Measurements from ENCODE around the gene POLN. TPM values are rescaled to one million over a fixed set of nuclear protein-coding genes. Genes with fewer than 3 reads are reported as not detected.

Gene POLN
- total RNA-seq, 1 experiment from 2014 or later: 3.5 TPM

DNA sequence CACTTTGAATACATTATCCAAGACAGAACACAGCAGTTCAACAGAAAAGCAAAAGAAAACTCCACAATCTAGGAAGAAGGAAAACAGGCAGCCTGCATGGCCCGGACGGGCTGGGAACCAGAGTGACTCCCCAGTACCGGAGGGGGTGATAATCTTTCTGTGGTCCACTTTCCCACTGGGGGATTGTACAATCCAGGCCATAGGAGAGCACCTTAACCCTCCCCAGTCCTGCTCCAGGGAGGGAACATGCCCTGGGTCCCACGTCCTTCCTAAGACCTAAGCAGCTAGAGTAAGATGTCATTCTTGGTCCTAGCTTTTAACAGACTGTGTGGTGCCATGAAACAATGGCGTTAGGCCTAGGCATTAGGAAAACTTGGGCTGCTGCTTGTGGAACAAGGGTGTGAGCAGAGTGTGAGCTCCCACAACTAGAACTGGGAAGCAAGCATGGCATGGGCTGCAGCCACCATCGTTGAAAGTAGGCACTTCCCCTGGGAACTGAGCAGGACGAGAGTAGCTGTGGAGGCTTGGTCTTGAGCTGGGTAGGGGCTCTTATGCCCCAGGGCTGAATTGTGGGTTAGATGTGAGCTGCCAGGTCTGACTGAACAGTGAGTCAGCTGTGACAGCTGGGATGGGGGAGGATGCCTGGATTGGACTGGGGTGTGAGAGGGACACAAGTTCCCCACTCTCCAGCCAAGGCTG is 140.4 kb downstream of the POLN start:
- H3K4me1 Mint-ChIP-seq: no peaks in the 10 kb centered on the region
- H3K36me3 Mint-ChIP-seq: peaks cover 5% of the 10 kb centered on the region
- H3K9me3 Mint-ChIP-seq: peaks cover 23% of the 10 kb centered on the region
- H3K27me3 Mint-ChIP-seq (ENCODE audit: low read depth): peaks cover 18% of the 10 kb centered on the region
- ATAC-seq (no peak), DNase-seq (ENCODE audit: low spot score) (no peak)
- TF ChIP-seq JAZF1 (CRISPR knock-in tag; IDR thresholded peaks at IDR 0.05): no peak
- TF ChIP-seq, protein P1, sequence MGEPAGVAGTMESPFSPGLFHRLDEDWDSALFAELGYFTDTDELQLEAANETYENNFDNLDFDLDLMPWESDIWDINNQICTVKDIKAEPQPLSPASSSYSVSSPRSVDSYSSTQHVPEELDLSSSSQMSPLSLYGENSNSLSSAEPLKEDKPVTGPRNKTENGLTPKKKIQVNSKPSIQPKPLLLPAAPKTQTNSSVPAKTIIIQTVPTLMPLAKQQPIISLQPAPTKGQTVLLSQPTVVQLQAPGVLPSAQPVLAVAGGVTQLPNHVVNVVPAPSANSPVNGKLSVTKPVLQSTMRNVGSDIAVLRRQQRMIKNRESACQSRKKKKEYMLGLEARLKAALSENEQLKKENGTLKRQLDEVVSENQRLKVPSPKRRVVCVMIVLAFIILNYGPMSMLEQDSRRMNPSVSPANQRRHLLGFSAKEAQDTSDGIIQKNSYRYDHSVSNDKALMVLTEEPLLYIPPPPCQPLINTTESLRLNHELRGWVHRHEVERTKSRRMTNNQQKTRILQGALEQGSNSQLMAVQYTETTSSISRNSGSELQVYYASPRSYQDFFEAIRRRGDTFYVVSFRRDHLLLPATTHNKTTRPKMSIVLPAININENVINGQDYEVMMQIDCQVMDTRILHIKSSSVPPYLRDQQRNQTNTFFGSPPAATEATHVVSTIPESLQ (CRISPR knock-in tag; IDR thresholded peaks at IDR 0.05): no peak
- TF ChIP-seq ZNF263 (CRISPR knock-in tag; IDR thresholded peaks at IDR 0.05; ENCODE audit: low read depth): no peak
- no peak for TF ChIP-seq EMX1 (CRISPR knock-in tag; IDR thresholded peaks at IDR 0.05)
- no peak for TF ChIP-seq FOXP1 (CRISPR knock-in tag; IDR thresholded peaks at IDR 0.05; ENCODE audit: borderline replicate concordance)
- TF ChIP-seq CREB1 (CRISPR knock-in tag; IDR thresholded peaks at IDR 0.05): no peak
- TF ChIP-seq, protein P2, sequence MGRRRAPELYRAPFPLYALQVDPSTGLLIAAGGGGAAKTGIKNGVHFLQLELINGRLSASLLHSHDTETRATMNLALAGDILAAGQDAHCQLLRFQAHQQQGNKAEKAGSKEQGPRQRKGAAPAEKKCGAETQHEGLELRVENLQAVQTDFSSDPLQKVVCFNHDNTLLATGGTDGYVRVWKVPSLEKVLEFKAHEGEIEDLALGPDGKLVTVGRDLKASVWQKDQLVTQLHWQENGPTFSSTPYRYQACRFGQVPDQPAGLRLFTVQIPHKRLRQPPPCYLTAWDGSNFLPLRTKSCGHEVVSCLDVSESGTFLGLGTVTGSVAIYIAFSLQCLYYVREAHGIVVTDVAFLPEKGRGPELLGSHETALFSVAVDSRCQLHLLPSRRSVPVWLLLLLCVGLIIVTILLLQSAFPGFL (CRISPR knock-in tag; IDR thresholded peaks at IDR 0.05; ENCODE audit: borderline replicate concordance): no peak
- TF ChIP-seq, protein P3, sequence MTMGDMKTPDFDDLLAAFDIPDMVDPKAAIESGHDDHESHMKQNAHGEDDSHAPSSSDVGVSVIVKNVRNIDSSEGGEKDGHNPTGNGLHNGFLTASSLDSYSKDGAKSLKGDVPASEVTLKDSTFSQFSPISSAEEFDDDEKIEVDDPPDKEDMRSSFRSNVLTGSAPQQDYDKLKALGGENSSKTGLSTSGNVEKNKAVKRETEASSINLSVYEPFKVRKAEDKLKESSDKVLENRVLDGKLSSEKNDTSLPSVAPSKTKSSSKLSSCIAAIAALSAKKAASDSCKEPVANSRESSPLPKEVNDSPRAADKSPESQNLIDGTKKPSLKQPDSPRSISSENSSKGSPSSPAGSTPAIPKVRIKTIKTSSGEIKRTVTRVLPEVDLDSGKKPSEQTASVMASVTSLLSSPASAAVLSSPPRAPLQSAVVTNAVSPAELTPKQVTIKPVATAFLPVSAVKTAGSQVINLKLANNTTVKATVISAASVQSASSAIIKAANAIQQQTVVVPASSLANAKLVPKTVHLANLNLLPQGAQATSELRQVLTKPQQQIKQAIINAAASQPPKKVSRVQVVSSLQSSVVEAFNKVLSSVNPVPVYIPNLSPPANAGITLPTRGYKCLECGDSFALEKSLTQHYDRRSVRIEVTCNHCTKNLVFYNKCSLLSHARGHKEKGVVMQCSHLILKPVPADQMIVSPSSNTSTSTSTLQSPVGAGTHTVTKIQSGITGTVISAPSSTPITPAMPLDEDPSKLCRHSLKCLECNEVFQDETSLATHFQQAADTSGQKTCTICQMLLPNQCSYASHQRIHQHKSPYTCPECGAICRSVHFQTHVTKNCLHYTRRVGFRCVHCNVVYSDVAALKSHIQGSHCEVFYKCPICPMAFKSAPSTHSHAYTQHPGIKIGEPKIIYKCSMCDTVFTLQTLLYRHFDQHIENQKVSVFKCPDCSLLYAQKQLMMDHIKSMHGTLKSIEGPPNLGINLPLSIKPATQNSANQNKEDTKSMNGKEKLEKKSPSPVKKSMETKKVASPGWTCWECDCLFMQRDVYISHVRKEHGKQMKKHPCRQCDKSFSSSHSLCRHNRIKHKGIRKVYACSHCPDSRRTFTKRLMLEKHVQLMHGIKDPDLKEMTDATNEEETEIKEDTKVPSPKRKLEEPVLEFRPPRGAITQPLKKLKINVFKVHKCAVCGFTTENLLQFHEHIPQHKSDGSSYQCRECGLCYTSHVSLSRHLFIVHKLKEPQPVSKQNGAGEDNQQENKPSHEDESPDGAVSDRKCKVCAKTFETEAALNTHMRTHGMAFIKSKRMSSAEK (CRISPR knock-in tag; IDR thresholded peaks at IDR 0.05; ENCODE audit: borderline replicate concordance): no peak
- no peak for TF ChIP-seq TP53 (CRISPR knock-in tag; IDR thresholded peaks at IDR 0.05)
- no peak overlapping the region for H3K4me3 Mint-ChIP-seq
- POLR2A ChIA-PET: no interaction called here
- no peak overlapping the region for H3K27ac Mint-ChIP-seq
- CTCF ChIA-PET: interaction anchor here (1.1 kb wide), 1 partner anchor 317 kb away, joined by 3 read pairs; the partner anchor contains the start of gene CFAP99

DNA sequence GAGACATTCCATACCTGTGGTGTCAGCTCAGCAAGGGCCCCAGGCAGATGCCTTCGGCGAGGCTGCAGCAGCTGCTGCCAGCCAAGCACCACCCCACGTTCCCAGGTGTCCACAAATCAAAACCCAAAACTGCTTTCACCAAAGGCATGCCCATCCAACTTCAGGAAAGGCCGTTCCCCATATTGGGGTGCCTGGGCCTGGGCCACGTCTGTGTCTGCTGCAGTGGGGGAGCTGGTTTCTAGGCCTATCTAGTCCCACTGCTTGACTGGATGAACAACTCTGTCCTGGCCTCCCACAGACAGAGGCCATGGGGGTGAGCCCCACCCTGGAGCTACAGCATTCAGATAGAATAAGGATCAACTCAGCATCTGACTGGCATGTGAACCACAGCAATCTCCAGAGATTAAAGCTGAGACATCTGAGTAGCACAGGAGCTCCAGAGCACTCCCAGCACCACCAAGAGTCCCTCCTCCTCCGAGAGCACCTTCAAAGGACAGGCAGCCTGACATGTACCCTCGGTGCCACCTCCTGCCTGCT is 145.8 kb downstream of the POLN start:
- DNase-seq (ENCODE audit: low spot score) (no peak), ATAC-seq (no peak)
- peaks cover 7% of the 10 kb centered on the region for H3K36me3 Mint-ChIP-seq
- CTCF ChIA-PET: no interaction called here
- H3K9me3 Mint-ChIP-seq: peaks cover 9% of the 10 kb centered on the region
- POLR2A ChIA-PET: interaction anchor here (0.9 kb wide), 1 partner anchor 11 kb away, joined by 3 read pairs; no protein-coding TSS in a partner anchor
- no peak overlapping the region for H3K27ac Mint-ChIP-seq
- H3K4me1 Mint-ChIP-seq: no peaks in the 10 kb centered on the region
- H3K4me3 Mint-ChIP-seq: no peak overlapping the region
- peaks cover 9% of the 10 kb centered on the region; the same call in 1 of the 2 replicates for H3K27me3 Mint-ChIP-seq (ENCODE audit: low read depth)
- TF ChIP-seq CREB1 (CRISPR knock-in tag; IDR thresholded peaks at IDR 0.05): no peak
- no peak for TF ChIP-seq ZNF317 (CRISPR knock-in tag; IDR thresholded peaks at IDR 0.05; ENCODE audit: borderline replicate concordance, low read depth)
- TF ChIP-seq ZNF416 (CRISPR knock-in tag; IDR thresholded peaks at IDR 0.05): no peak
- TF ChIP-seq ZNF671 (CRISPR knock-in tag; IDR thresholded peaks at IDR 0.05): no peak
- TF ChIP-seq PRRX2 (CRISPR knock-in tag; IDR thresholded peaks at IDR 0.05): no peak
- no peak for TF ChIP-seq FOXP1 (CRISPR knock-in tag; IDR thresholded peaks at IDR 0.05; ENCODE audit: borderline replicate concordance)
- TF ChIP-seq, protein P3 (CRISPR knock-in tag; IDR thresholded peaks at IDR 0.05; ENCODE audit: borderline replicate concordance): no peak
- TF ChIP-seq ESRRA (CRISPR knock-in tag; IDR thresholded peaks at IDR 0.05; ENCODE audit: borderline replicate concordance): no peak
- TF ChIP-seq, protein P4, sequence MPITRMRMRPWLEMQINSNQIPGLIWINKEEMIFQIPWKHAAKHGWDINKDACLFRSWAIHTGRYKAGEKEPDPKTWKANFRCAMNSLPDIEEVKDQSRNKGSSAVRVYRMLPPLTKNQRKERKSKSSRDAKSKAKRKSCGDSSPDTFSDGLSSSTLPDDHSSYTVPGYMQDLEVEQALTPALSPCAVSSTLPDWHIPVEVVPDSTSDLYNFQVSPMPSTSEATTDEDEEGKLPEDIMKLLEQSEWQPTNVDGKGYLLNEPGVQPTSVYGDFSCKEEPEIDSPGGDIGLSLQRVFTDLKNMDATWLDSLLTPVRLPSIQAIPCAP (CRISPR knock-in tag; IDR thresholded peaks at IDR 0.05): no peak
- TF ChIP-seq EMX1 (CRISPR knock-in tag; IDR thresholded peaks at IDR 0.05): no peak
- TF ChIP-seq, protein P5, sequence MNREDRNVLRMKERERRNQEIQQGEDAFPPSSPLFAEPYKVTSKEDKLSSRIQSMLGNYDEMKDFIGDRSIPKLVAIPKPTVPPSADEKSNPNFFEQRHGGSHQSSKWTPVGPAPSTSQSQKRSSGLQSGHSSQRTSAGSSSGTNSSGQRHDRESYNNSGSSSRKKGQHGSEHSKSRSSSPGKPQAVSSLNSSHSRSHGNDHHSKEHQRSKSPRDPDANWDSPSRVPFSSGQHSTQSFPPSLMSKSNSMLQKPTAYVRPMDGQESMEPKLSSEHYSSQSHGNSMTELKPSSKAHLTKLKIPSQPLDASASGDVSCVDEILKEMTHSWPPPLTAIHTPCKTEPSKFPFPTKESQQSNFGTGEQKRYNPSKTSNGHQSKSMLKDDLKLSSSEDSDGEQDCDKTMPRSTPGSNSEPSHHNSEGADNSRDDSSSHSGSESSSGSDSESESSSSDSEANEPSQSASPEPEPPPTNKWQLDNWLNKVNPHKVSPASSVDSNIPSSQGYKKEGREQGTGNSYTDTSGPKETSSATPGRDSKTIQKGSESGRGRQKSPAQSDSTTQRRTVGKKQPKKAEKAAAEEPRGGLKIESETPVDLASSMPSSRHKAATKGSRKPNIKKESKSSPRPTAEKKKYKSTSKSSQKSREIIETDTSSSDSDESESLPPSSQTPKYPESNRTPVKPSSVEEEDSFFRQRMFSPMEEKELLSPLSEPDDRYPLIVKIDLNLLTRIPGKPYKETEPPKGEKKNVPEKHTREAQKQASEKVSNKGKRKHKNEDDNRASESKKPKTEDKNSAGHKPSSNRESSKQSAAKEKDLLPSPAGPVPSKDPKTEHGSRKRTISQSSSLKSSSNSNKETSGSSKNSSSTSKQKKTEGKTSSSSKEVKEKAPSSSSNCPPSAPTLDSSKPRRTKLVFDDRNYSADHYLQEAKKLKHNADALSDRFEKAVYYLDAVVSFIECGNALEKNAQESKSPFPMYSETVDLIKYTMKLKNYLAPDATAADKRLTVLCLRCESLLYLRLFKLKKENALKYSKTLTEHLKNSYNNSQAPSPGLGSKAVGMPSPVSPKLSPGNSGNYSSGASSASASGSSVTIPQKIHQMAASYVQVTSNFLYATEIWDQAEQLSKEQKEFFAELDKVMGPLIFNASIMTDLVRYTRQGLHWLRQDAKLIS (CRISPR knock-in tag; IDR thresholded peaks at IDR 0.05; ENCODE audit: borderline replicate concordance): no peak

Measured in WTC11 (cell line).